ENCODE data around the gene ECPAS. TPM values are rescaled to one million over a fixed set of nuclear protein-coding genes. Genes with fewer than 3 reads are reported as not detected.
A peak's percentile ranks its signal among the peaks of the same experiment; 100 is the strongest.

The ECPAS gene
- total RNA-seq, 1 donor from 2014 or later = 89.7 TPM

DNA sequence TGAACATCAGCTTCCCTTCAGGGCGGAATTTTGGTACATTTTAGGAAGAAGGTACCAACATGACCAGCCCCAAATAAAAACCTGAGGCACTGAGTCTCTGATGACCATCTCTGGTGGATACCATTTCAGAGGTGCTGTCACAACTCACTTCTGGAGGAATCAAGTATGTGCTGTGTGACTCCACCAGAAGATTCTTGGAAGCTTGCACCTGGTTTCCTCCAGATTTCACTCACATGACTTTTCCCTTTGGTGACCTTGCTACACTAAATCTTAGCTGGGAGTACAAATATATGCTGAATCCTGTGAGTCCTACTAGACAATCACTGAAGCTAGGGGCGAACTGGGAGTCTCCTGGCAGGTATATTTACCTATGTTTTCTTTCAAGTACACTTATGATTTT lies 28.5 kb downstream of the ECPAS start:
- Histone ChIP-seq H3K9me3 (ENCODE audit: insufficient read depth, low read depth, low read length) (no peaks in the 10 kb centered on the region), H3K36me3 (ENCODE audit: insufficient read depth, low read length) (no peaks in the 10 kb centered on the region), H3K4me1 (ENCODE audit: insufficient read depth, low read length) (no peaks in the 10 kb centered on the region), H3K79me2 (ENCODE audit: insufficient read depth, low read length) (peaks cover 99% of the 10 kb centered on the region), H2AFZ (ENCODE audit: low read depth, low read length) (no peak overlapping the region), H3K27ac (ENCODE audit: low read depth, low read length) (no peak overlapping the region), H3K9ac (ENCODE audit: low read length) (no peak overlapping the region), H3K27me3 (ENCODE audit: insufficient read depth, low read length) (no peaks in the 10 kb centered on the region), H3K4me3 (ENCODE audit: insufficient read depth, low read depth, low read length) (no peak overlapping the region), H4K20me1 (ENCODE audit: insufficient read depth, low read length) (peaks cover 78% of the 10 kb centered on the region), H3K4me2 (ENCODE audit: low read length) (no peak overlapping the region)
- no peak for FAIRE-seq
- DNase-seq (ENCODE audit: low read depth) = no peak
- Mint-ChIP-seq H3K27ac (ENCODE audit: unreplicated experiment) (no peak overlapping the region), H3K4me1 (ENCODE audit: low read depth, unreplicated experiment) (peaks cover 28% of the 10 kb centered on the region), H3K9me3 (ENCODE audit: unreplicated experiment) (no peaks in the 10 kb centered on the region), H3K4me3 (ENCODE audit: unreplicated experiment) (no peak overlapping the region), H3K36me3 (ENCODE audit: low read depth, unreplicated experiment) (no peaks in the 10 kb centered on the region), H3K27me3 (ENCODE audit: low read depth, unreplicated experiment) (no peaks in the 10 kb centered on the region)
- TF ChIP-seq CTCF (IDR thresholded peaks at IDR 0.05; ENCODE audit: insufficient read depth, low read depth, low read length) (no peak), EZH2 (IDR thresholded peaks at IDR 0.05; ENCODE audit: insufficient read depth, low read length) (no peak)

DNA sequence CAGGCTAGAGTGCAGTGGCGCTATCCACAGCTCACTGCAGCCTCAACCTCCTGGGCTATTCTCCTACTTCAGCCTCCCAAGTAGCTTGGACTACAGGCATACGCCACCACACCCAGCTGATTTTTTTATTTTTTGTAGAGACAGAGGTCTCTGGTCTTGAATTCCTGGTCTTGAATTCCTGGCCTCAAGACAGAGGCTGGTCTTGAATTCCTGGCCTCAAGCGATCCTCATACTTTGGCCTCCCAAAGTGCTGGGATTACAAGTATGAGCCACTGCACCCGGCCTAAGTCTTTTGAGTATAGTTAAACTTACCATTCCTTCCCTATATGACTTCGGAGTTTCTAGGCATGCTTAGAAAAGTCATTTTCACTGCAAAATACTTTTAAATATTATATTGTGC lies 29.4 kb downstream of the ECPAS start:
- Histone ChIP-seq H3K4me2 (ENCODE audit: low read length) (no peak overlapping the region), H3K79me2 (ENCODE audit: insufficient read depth, low read length) (peaks cover 90% of the 10 kb centered on the region), H3K9ac (ENCODE audit: low read length) (no peak overlapping the region), H3K27me3 (ENCODE audit: insufficient read depth, low read length) (no peaks in the 10 kb centered on the region), H4K20me1 (ENCODE audit: insufficient read depth, low read length) (peaks cover 73% of the 10 kb centered on the region), H3K9me3 (ENCODE audit: insufficient read depth, low read depth, low read length) (no peaks in the 10 kb centered on the region), H3K36me3 (ENCODE audit: insufficient read depth, low read length) (peaks cover under 1% of the 10 kb centered on the region), H3K4me1 (ENCODE audit: insufficient read depth, low read length) (no peaks in the 10 kb centered on the region), H3K4me3 (ENCODE audit: insufficient read depth, low read depth, low read length) (no peak overlapping the region), H3K27ac (ENCODE audit: low read depth, low read length) (no peak overlapping the region), H2AFZ (ENCODE audit: low read depth, low read length) (no peak overlapping the region)
- FAIRE-seq (no peak), DNase-seq (ENCODE audit: low read depth) (no peak)
- Mint-ChIP-seq H3K36me3 (ENCODE audit: low read depth, unreplicated experiment) (peaks cover 4% of the 10 kb centered on the region), H3K4me1 (ENCODE audit: low read depth, unreplicated experiment) (peaks cover 35% of the 10 kb centered on the region), H3K27ac (ENCODE audit: unreplicated experiment) (no peak overlapping the region), H3K27me3 (ENCODE audit: low read depth, unreplicated experiment) (no peaks in the 10 kb centered on the region), H3K4me3 (ENCODE audit: unreplicated experiment) (no peak overlapping the region), H3K9me3 (ENCODE audit: unreplicated experiment) (no peaks in the 10 kb centered on the region)
- TF ChIP-seq CTCF (IDR thresholded peaks at IDR 0.05; ENCODE audit: insufficient read depth, low read depth, low read length) = no peak

DNA sequence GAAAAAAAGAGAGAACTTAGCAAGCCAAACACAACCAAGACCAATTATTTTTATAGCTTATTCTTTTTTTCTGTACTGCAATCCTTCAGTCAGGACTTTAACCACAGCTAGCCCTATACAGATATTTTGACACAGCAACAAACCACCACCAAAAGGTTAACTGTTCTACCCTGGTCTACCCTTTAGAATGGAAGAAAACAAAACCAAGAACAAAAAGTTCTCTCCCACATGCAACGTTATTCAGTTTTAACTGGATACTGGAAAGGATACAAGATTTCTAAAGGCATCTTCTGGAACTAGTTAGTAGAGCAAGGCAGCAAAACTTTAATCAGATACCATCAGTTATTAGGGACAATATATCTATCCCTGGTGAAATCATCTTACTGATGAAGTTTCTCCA lies 32.6 kb downstream of the ECPAS start:
- H3K36me3 ChIP-seq (ENCODE audit: insufficient read depth, low read length) = peaks cover 4% of the 10 kb centered on the region
- H3K4me3 Mint-ChIP-seq (ENCODE audit: unreplicated experiment) = no peak overlapping the region
- H3K79me2 ChIP-seq (ENCODE audit: insufficient read depth, low read length) = peaks cover 66% of the 10 kb centered on the region
- FAIRE-seq = peak; percentile 60
- peaks cover 32% of the 10 kb centered on the region for H3K4me1 Mint-ChIP-seq (ENCODE audit: low read depth, unreplicated experiment)
- no peak overlapping the region for H3K4me2 ChIP-seq (ENCODE audit: low read length)
- H3K9me3 Mint-ChIP-seq (ENCODE audit: unreplicated experiment) = no peaks in the 10 kb centered on the region
- H3K27ac ChIP-seq (ENCODE audit: low read depth, low read length) = no peak overlapping the region
- H3K27me3 Mint-ChIP-seq (ENCODE audit: low read depth, unreplicated experiment) = no peaks in the 10 kb centered on the region
- no peak for DNase-seq (ENCODE audit: low read depth)
- H3K9ac ChIP-seq (ENCODE audit: low read length) = no peak overlapping the region
- H3K9me3 ChIP-seq (ENCODE audit: insufficient read depth, low read depth, low read length) = no peaks in the 10 kb centered on the region
- no peak overlapping the region for H2AFZ ChIP-seq (ENCODE audit: low read depth, low read length)
- no peaks in the 10 kb centered on the region for H3K27me3 ChIP-seq (ENCODE audit: insufficient read depth, low read length)
- H3K27ac Mint-ChIP-seq (ENCODE audit: unreplicated experiment) = no peak overlapping the region
- TF ChIP-seq EZH2 (IDR thresholded peaks at IDR 0.05; ENCODE audit: insufficient read depth, low read length) (no peak), CTCF (IDR thresholded peaks at IDR 0.05; ENCODE audit: insufficient read depth, low read depth, low read length) (no peak)
- H3K4me3 ChIP-seq (ENCODE audit: insufficient read depth, low read depth, low read length) = no peak overlapping the region
- peaks cover 7% of the 10 kb centered on the region for H3K36me3 Mint-ChIP-seq (ENCODE audit: low read depth, unreplicated experiment)
- peaks cover 45% of the 10 kb centered on the region for H4K20me1 ChIP-seq (ENCODE audit: insufficient read depth, low read length)
- no peaks in the 10 kb centered on the region for H3K4me1 ChIP-seq (ENCODE audit: insufficient read depth, low read length)

All from astrocyte (in vitro differentiated cells and primary cell).